T follicular helper cell (primary cell): ENCODE measurements around the gene ELMO1.

ENCODE experiments used
- DNase-seq: peaks from one replicate; pipeline ENCODE4 v3.0.0-alpha.2; 2020; ENCODE audit warnings: low read depth

The ELMO1 gene

GRCh38 chr7:37119296-37119860 lies 329.3 kb downstream of the ELMO1 start:
- no peak for DNase-seq

- DNase-seq = no peak
Observed at GRCh38 chr7:37118004-37118403, 330.7 kb downstream of the ELMO1 start.

DNA sequence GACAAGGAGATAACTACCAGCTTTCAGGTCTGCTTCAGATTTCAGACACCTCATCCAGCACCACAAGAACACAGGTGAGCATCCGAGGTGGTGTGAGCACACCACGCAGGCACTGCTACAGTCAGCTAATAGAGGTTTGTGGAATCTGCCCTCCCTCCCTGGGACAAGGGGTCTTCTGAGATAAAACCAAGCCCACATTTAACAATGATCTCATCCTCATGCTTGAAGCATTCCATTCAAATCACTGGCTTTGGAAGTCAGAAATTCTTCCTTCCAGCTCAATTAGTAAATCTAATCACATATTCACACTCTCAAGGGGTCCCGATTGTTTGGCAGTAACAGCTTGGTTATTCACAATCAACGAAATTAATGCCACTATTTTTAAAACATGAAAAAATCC lies 331.4 kb downstream of the ELMO1 start:
- no peak for DNase-seq

- DNase-seq = no peak
Observed at GRCh38 chr7:37116093-37116701, 332.5 kb downstream of the ELMO1 start.

- no peak for DNase-seq
Observed at GRCh38 chr7:37113661-37114355, 334.9 kb downstream of the ELMO1 start.

DNA sequence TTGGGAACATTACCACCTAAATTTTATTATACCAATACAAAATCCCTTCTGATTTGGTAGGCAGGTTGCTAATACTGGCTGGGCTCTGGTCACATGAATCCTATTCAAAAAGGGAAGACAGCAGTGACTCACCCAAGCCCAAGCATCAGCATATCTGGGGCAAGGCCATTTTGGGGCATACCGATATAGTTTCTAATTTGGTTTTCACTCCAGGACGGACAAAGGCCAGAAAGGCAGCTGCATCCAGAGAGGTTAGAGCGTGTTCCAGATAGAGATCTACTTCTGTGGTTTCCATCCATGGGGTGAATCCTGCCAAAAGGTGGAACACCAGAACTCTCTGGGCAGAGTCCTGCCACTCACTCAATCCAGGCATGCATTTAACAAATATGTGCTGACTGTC lies 335.8 kb downstream of the ELMO1 start:
- no peak for DNase-seq

DNA sequence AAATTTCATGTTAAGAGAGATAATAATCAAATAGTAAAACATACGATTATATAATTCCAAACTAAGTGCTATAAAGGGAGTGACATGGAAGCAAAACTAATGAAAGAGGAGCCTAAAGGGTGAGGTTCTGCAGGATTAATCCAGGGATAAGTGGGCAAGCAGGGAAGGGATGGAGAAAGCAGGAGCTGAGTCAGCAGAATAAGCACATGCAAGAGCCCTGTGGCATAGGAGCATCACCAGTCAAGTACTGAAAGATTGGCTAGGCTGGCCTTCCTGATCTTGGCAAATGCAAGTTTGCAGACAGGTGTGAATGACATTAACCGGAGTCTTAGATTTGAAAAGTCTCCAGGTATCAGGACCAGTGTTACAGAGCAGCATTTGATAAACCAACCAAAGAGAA lies 336.4 kb downstream of the ELMO1 start:
- no peak for DNase-seq

- DNase-seq = no peak
Observed at GRCh38 chr7:37111459-37111858, 337.2 kb downstream of the ELMO1 start.

DNA sequence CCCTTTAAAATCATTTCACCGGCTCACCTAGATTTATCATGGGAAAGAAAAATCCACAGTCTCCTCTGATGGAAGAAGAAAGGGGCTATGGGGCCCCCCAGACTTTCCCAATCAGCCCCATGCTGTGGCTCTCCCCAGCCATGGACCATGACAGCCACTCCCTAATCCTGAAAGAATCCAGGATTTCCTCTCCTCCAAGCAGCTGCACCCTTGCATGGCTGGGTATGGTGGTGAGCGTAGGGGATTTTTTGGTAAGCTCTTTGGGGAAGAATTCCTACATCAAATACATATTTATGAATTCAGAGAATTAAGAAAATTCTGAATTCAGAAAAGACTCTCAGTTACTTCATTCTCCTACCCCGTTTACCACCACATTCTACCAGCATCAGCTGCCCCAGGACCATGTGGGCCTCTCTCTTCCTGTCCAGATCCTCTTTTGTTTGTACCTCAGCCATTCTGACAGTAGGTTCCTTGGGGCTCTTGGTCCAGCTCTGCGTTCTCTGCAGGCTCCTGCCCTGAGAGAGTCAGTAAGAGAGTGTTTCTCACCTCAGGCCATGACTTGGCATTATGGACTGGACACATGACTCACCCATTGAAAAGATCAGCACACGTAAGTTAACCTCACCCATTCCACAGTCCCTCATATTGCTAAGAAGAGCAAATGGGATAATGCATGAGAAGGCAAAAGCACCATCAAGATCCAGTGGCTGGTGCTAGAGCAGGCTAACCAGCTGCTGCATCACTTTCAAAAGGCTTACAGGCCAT lies 337.8 kb downstream of the ELMO1 start:
- no peak for DNase-seq

DNA sequence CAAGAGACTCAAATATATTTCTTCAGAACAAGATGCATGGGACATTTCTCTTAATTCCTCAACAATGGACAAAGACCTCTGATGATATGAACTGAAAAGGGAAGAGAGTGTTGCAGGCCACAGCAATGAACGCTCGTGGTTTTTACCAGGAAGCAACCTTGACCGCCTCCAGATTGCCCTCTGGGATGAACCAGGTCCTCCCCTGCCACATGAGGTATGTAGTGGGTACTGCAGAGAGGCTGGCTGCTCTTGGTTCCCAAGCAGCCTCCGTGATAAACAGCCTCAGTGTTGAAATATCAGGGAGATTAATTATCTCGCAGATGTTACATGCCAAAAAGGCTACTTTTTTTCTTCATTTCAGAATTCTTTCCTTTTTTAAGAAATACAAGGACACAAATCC lies 338.8 kb downstream of the ELMO1 start:
- DNase-seq = no peak

DNA sequence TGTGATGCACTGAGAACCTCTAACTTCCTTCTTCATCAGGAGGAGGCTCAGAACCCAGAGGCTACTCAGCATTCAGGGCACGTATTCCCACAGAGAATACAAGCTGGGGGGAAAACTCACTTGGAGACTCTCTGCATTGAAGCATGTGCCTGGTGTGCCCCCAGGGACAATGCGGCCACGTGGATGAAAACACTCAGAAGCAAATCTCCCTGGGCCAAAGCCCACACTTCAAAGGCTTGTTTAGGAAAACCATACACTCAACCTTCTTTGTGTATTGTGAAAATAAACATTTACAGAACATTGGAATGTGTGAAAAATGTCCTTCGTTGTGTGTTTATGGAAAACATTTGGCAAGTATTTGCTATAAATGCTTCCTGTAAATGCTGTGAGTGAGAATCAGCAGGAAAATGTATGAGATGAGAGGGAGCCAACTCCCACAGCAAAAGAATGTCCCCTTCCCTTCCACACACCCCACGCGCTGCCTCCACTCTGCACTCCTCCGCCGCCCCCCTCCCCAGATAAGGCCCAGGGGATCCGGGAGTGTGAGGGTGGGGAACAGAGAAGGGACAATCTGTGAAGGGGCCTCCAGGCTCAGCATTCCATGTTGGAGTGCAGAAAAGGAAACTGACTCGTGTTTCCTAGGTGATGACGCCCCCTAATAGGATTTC lies 339.5 kb downstream of the ELMO1 start:
- DNase-seq = no peak

DNA sequence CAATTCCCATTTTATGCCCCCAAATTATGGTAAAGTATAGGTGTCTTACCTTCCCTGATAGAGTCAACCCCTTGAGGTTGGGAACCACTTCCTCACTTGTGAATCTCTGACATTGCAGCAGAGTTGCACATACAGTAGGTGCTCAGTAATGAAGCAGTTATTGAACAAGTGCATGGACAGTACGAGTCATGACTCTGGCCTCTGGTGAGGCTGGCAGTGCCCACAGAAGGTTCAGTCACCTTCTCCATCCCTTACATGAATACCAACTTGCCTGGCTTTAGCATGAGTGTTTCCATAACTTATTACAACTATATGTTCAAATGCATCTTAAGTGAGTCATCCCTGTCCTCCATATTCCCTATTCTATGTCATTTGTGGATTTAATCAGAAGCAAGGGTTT lies 340.0 kb downstream of the ELMO1 start:
- no peak for DNase-seq

- no peak for DNase-seq
Observed at GRCh38 chr7:37107047-37107750, 341.5 kb downstream of the ELMO1 start.

DNA sequence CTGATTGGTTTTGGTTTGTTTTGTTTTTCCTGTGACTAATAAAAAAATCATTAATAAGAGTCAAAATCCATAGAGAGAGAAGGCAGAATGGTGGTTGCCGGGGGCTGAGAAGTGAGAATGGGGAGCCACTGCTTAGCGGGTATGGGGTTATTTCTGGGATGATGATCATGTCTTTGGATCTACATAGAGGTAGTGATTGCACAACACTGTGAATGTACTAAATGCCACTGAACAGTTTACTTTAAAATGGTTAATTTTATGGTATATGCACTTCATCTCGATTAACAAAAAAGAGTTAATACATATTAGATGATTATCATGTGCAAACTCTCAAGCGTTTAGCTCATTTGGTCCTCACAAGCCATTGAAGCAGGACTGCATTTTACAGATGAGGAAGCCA lies 342.9 kb downstream of the ELMO1 start:
- DNase-seq = no peak

DNA sequence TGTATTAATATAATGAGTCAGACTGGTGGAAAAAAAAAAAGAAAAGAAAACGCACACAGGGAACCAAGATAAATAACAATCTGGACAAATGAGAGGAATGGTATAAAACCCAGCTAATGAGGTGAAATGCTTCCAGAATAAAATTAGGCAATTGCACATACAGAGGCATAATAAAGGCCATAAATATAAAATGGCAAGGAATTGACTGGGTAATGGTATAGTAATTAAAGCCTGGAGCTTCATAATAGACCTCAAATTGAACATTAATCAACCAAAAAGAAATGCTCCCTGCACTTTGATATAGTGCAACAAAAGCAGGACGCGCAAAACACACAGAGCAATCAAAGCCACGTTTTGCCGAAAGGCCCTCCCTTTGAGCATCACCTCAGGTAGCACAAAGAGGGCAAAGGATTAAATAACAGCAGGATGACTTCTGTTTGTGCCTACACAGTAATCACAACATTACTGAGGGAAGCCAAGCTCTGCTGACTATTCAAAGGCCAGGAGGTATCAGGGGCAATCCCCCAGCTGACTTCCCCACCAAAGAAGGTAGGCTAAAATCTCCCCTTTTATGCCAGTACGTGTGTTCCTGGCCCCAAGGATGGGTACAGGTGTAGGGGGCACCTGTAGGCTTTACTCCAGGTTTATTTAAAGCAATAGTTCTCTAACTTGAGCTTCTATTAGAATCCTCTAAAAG lies 343.7 kb downstream of the ELMO1 start:
- no peak for DNase-seq

GRCh38 chr7:37102518-37103137 lies 346.0 kb downstream of the ELMO1 start:
- no peak for DNase-seq

DNA sequence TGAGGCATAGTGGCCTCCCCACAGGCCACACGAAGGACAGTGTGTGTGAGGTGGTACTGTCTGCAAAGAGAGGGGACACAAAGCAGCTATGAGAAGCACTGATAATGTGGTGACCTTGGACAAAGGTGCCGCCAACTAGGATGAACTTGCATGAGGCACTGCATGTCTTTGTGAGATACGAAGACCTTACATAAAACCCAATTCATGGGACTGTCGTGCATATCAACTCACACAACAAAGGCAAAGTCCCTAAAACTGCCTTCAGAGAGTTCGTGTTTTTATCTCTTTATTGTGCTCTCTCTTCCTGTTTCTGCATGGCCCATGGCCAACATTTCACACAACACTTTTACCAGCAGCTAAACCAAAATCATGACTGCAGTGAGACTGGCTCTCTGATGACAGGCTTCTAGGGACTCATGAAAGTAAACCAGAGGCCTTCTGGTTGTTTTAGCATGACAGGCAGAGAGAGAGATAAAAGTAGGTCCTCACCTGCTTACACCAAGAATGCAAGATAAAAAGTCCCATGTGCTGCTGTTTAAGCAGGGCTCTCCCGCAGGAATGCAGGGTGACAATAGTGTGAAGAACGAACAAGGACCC lies 347.8 kb downstream of the ELMO1 start:
- DNase-seq = no peak

- DNase-seq = no peak
Observed at GRCh38 chr7:37098762-37099161, 349.9 kb downstream of the ELMO1 start.

DNA sequence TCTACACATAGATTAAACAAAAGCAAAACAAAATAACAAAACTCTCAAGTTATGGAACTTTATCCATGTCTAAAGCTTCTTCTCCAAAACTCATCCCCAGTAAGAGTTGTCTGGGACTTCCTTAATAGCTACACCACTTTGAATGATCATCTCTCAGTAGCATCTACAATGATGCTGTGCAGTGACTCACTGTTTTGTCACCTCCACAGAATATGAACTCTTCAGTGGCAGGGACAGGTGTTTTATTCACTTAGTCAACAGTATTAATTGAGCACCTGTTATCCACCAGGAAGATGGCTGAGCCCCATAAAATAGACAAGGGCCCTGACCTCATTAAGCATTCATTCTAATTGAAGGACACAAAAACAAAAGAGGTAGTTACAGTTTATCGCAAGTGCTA lies 350.7 kb downstream of the ELMO1 start:
- DNase-seq = no peak

DNA sequence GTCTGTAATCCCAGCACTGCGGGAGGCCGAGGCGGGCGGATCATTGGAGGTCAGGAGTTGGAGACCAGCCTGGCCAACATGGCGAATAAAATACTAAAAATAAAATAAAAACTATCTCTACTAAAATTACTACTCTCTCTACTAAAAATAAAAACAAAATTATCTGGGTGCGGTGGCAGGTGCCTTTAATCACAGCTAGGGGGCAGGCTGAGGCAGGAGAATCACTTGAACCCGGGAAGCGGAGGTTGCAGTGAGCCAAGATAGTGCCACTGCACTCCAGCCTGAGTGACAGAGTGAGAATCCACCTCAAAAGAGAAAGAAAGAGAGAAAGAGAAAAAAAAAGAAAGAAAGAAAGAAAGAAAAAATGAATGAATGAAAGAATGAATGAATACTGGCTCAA lies 351.4 kb downstream of the ELMO1 start:
- no peak for DNase-seq
